Astrocyte (in vitro differentiated cells and primary cell): ENCODE measurements around the gene MALT1. TPM values are rescaled to one million over a fixed set of nuclear protein-coding genes. Genes with fewer than 3 reads are reported as not detected.
A peak's percentile ranks its signal among the peaks of the same experiment; 100 is the strongest.
"Not testable (repeated sequence)": the region's sequence is repeated elsewhere in the genome, so short reads cannot be mapped to it uniquely, and the experiment has no call there.

Source experiments
- DNase-seq: peaks from one replicate; pipeline ENCODE4 v3.0.0-alpha.2; 2010; ENCODE audit warnings: low read depth
- FAIRE-seq: peaks from 2 replicates; lab custom pipeline; 2011; peaks lifted over from hg19 to GRCh38; lab: Jason Lieb, UNC
- H2AFZ ChIP-seq: 2 replicates; pipeline ENCODE4 v1.6.0; 2012; ENCODE audit warnings: low read depth, low read length, inconsistent platforms
- H3K27ac ChIP-seq: 2 replicates; pipeline ENCODE4 v1.5.1; 2011; ENCODE audit warnings: low read depth, low read length, inconsistent platforms
- H3K27me3 ChIP-seq: 2 replicates; pipeline ENCODE4 v1.6.0; 2011; ENCODE audit warnings: low read length, inconsistent platforms; ENCODE audit not compliant: insufficient read depth
- H3K36me3 ChIP-seq: 2 replicates; pipeline ENCODE4 v1.5.1; 2011; ENCODE audit warnings: low read length, inconsistent platforms; ENCODE audit not compliant: insufficient read depth
- H3K4me1 ChIP-seq: 2 replicates; pipeline ENCODE4 v1.5.1; 2011; ENCODE audit warnings: low read length, inconsistent platforms; ENCODE audit not compliant: insufficient read depth
- H3K4me2 ChIP-seq: 2 replicates; pipeline ENCODE4 v1.6.0; 2012; ENCODE audit warnings: low read length, inconsistent platforms
- H3K4me3 ChIP-seq: 2 replicates; pipeline ENCODE4 v1.5.1; 2011; ENCODE audit warnings: low read depth, mild to moderate bottlenecking, low read length, inconsistent platforms; ENCODE audit not compliant: insufficient read depth
- H3K79me2 ChIP-seq: 2 replicates; pipeline ENCODE4 v1.6.0; 2012; ENCODE audit warnings: mild to moderate bottlenecking, low read length, inconsistent platforms; ENCODE audit not compliant: insufficient read depth
- H3K9ac ChIP-seq: 2 replicates; pipeline ENCODE4 v1.6.0; 2012; ENCODE audit warnings: mild to moderate bottlenecking, low read length, inconsistent platforms
- H3K9me3 ChIP-seq: 2 replicates; pipeline ENCODE4 v1.5.1; 2012; ENCODE audit warnings: low read depth, mild to moderate bottlenecking, low read length, inconsistent platforms; ENCODE audit not compliant: insufficient read depth
- H4K20me1 ChIP-seq: 2 replicates; pipeline ENCODE4 v1.6.0; 2012; ENCODE audit warnings: low read length, inconsistent platforms; ENCODE audit not compliant: insufficient read depth
- H3K27ac Mint-ChIP-seq: one replicate; pipeline ENCODE4 v1.8.0; 2021; ENCODE audit warnings: mild to moderate bottlenecking, mixed read lengths; ENCODE audit not compliant: unreplicated experiment
- H3K27me3 Mint-ChIP-seq: one replicate; pipeline ENCODE4 v1.8.0; 2021; ENCODE audit warnings: low read depth, mixed read lengths; ENCODE audit not compliant: unreplicated experiment
- H3K36me3 Mint-ChIP-seq: one replicate; pipeline ENCODE4 v1.8.0; 2021; ENCODE audit warnings: low read depth, mixed read lengths; ENCODE audit not compliant: unreplicated experiment
- H3K4me1 Mint-ChIP-seq: one replicate; pipeline ENCODE4 v1.8.0; 2021; ENCODE audit warnings: low read depth, mixed read lengths; ENCODE audit not compliant: unreplicated experiment
- H3K4me3 Mint-ChIP-seq: one replicate; pipeline ENCODE4 v1.8.0; 2021; ENCODE audit warnings: mild to moderate bottlenecking, moderate library complexity, mixed read lengths; ENCODE audit not compliant: unreplicated experiment
- H3K9me3 Mint-ChIP-seq: one replicate; pipeline ENCODE4 v1.8.0; 2021; ENCODE audit warnings: mild to moderate bottlenecking, mixed read lengths; ENCODE audit not compliant: unreplicated experiment
- EZH2 ChIP-seq: IDR thresholded peaks from 2 replicates; pipeline ENCODE4 v1.6.1; 2012; ENCODE audit warnings: mild to moderate bottlenecking, low read length, inconsistent platforms; ENCODE audit not compliant: insufficient read depth
- total RNA-seq: library from RNA; stranded (reverse); gene quantifications from 2 replicates; pipeline ENCODE4 v1.2.1, GENCODE V29; 2021
- TF ChIP-seq, protein P1 (sequence below): IDR thresholded peaks from 2 replicates; pipeline ENCODE4 v1.5.1; 2011; ENCODE audit warnings: low read depth, mild to moderate bottlenecking, inconsistent platforms, low read length, moderate library complexity; ENCODE audit not compliant: insufficient read depth

The MALT1 gene
- total RNA-seq, 1 donor from 2014 or later = 40.3 TPM

DNA sequence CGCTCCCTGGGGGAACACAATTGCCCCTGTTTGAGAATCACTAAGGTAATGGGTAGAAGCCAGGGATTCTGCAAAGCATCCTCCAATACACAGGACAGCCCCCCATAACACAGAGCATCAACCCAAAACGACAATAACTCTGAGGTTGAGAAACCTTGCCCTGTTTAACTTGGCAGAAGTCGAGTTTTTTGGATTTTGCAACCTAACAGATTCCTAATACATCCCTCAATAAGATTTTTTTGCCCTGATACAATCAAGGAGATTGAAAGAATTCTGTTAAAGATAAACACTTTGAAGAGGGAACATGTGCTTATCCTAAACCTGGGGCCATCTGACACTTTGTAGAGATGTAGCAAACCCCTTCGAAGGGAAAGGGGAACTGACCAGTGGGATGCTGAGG, 100.9 kb downstream of the MALT1 start:
- H3K27me3 ChIP-seq = no peaks in the 10 kb centered on the region
- TF ChIP-seq, protein P1, sequence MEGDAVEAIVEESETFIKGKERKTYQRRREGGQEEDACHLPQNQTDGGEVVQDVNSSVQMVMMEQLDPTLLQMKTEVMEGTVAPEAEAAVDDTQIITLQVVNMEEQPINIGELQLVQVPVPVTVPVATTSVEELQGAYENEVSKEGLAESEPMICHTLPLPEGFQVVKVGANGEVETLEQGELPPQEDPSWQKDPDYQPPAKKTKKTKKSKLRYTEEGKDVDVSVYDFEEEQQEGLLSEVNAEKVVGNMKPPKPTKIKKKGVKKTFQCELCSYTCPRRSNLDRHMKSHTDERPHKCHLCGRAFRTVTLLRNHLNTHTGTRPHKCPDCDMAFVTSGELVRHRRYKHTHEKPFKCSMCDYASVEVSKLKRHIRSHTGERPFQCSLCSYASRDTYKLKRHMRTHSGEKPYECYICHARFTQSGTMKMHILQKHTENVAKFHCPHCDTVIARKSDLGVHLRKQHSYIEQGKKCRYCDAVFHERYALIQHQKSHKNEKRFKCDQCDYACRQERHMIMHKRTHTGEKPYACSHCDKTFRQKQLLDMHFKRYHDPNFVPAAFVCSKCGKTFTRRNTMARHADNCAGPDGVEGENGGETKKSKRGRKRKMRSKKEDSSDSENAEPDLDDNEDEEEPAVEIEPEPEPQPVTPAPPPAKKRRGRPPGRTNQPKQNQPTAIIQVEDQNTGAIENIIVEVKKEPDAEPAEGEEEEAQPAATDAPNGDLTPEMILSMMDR = no peak
- TF ChIP-seq EZH2 = no peak
- no peak overlapping the region for H3K27ac ChIP-seq
- H3K4me1 ChIP-seq = peaks cover 5% of the 10 kb centered on the region
- no peak overlapping the region for H3K4me3 ChIP-seq
- Mint-ChIP-seq H3K9me3 (no peaks in the 10 kb centered on the region), H3K4me1 (peaks cover 6% of the 10 kb centered on the region), H3K27ac (no peak overlapping the region), H3K27me3 (peaks cover 19% of the 10 kb centered on the region), H3K4me3 (no peak overlapping the region), H3K36me3 (peaks cover 4% of the 10 kb centered on the region)
- H3K79me2 ChIP-seq = no peaks in the 10 kb centered on the region
- FAIRE-seq = no peak
- no peaks in the 10 kb centered on the region for H4K20me1 ChIP-seq
- no peak overlapping the region for H3K9ac ChIP-seq
- no peaks in the 10 kb centered on the region for H3K9me3 ChIP-seq
- no peak overlapping the region for H2AFZ ChIP-seq
- no peaks in the 10 kb centered on the region for H3K36me3 ChIP-seq
- no peak for DNase-seq
- H3K4me2 ChIP-seq = no peak overlapping the region

- Mint-ChIP-seq H3K27ac (no peak overlapping the region), H3K9me3 (no peaks in the 10 kb centered on the region), H3K4me1 (peaks cover 3% of the 10 kb centered on the region), H3K27me3 (peaks cover 2% of the 10 kb centered on the region), H3K4me3 (no peak overlapping the region), H3K36me3 (peaks cover 4% of the 10 kb centered on the region)
- Histone ChIP-seq H4K20me1 (no peaks in the 10 kb centered on the region), H3K4me2 (no peak overlapping the region), H3K4me3 (no peak overlapping the region), H3K27me3 (no peaks in the 10 kb centered on the region), H2AFZ (no peak overlapping the region), H3K9me3 (no peaks in the 10 kb centered on the region), H3K27ac (no peak overlapping the region), H3K36me3 (no peaks in the 10 kb centered on the region), H3K9ac (no peak overlapping the region), H3K79me2 (no peaks in the 10 kb centered on the region), H3K4me1 (no peaks in the 10 kb centered on the region)
- no peak for DNase-seq
- TF ChIP-seq, protein P1 = no peak
- TF ChIP-seq EZH2 = no peak
- no peak for FAIRE-seq
Observed at GRCh38 chr18:58776084-58776483, 104.8 kb downstream of the MALT1 start.

GRCh38 chr18:58776541-58776940, 105.3 kb downstream of the MALT1 start:
- H3K9me3 ChIP-seq, H3K4me1 Mint-ChIP-seq, DNase-seq, H3K36me3 Mint-ChIP-seq, H3K27ac Mint-ChIP-seq, H3K79me2 ChIP-seq, H3K9me3 Mint-ChIP-seq, H3K4me3 ChIP-seq, H4K20me1 ChIP-seq, H3K4me2 ChIP-seq, H3K27me3 Mint-ChIP-seq, H3K4me1 ChIP-seq, H3K27ac ChIP-seq, H2AFZ ChIP-seq, FAIRE-seq, H3K9ac ChIP-seq, H3K27me3 ChIP-seq, H3K36me3 ChIP-seq: not testable (repeated sequence)
- H3K4me3 Mint-ChIP-seq = peak overlapping the region; percentile 54
